Osteoblast (primary cell): Measurements from ENCODE around the gene KIAA1217. TPM values are rescaled to one million over a fixed set of nuclear protein-coding genes. Genes with fewer than 3 reads are reported as not detected.

Experiments used
- DNase-seq: peaks from one replicate; pipeline ENCODE4 v3.0.0; 2011; ENCODE audit warnings: low spot score, mixed read lengths; ENCODE audit not compliant: insufficient read length; ENCODE audit errors: missing footprints
- H2AFZ ChIP-seq: 2 replicates; pipeline ENCODE4 v1.6.0; 2011; ENCODE audit warnings: mild to moderate bottlenecking, low read length
- H3K27ac ChIP-seq: 2 replicates; pipeline ENCODE4 v1.5.1; 2011; ENCODE audit warnings: mild to moderate bottlenecking, low read depth, low read length, moderate library complexity
- H3K27me3 ChIP-seq: 2 replicates; pipeline ENCODE4 v1.6.0; 2012; ENCODE audit warnings: mild to moderate bottlenecking, control low read depth, inconsistent platforms, low read length, moderate library complexity; ENCODE audit not compliant: insufficient read depth
- H3K36me3 ChIP-seq: 2 replicates; pipeline ENCODE4 v1.5.1; 2011; ENCODE audit warnings: mild to moderate bottlenecking, low read length, control low read depth, moderate library complexity; ENCODE audit not compliant: insufficient read depth
- H3K4me1 ChIP-seq: 2 replicates; pipeline ENCODE4 v1.5.1; 2011; ENCODE audit warnings: mild to moderate bottlenecking, low read length, control low read depth, moderate library complexity; ENCODE audit not compliant: insufficient read depth
- H3K4me2 ChIP-seq: 2 replicates; pipeline ENCODE4 v1.6.0; 2011; ENCODE audit warnings: mild to moderate bottlenecking, low read length; ENCODE audit not compliant: insufficient read depth
- H3K4me3 ChIP-seq: fragments of 200-600 bp; sonication (generic); 3 replicates; pipeline ENCODE4 v1.5.1; 2012; ENCODE audit warnings: mild to moderate bottlenecking, low read length, inconsistent platforms; ENCODE audit not compliant: insufficient read depth
- H3K79me2 ChIP-seq: 2 replicates; pipeline ENCODE4 v1.6.0; 2012; ENCODE audit warnings: mild to moderate bottlenecking, low read length, control low read depth, inconsistent platforms; ENCODE audit not compliant: insufficient read depth
- H3K9me3 ChIP-seq: 2 replicates; pipeline ENCODE4 v1.5.1; 2011; ENCODE audit warnings: low read depth, low read length, control low read depth
- H4K20me1 ChIP-seq: 2 replicates; pipeline ENCODE4 v1.6.0; 2012; ENCODE audit warnings: mild to moderate bottlenecking, low read length, control low read depth; ENCODE audit not compliant: insufficient read depth
- total RNA-seq: library from RNA; depleted of rRNA; stranded (reverse); fragments of >200 nt; gene quantifications from 2 replicates; pipeline ENCODE4 v1.2.3, GENCODE V29; 2012
- TF ChIP-seq, protein P1 (sequence below): IDR thresholded peaks from 2 replicates; pipeline ENCODE4 v1.5.1; 2011; ENCODE audit warnings: mild to moderate bottlenecking, low read depth, low read length, moderate library complexity; ENCODE audit errors: extremely low read depth

KIAA1217 gene
- total RNA-seq, 1 donor = 51.0 TPM

DNA sequence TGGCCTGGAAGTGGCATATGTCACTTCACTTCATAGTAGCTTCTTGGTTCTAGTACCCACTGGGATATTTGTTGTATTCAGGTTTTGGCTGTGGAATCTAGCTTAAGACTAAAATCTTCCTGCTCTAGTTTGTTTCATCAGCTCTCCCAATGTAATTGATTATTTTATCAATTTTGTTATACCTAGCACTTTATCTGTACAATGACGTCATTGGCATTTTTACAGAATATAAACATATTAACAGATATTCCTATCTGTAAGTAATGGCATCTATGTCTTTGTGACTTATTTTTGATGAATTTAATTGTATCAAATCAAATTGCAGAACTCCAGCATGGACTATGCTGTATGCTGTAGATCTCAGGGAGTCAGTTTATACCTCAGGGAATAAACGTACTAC is 19.7 kb downstream of the KIAA1217 start:
- Histone ChIP-seq H3K27me3 (no peaks in the 10 kb centered on the region), H3K4me1 (no peaks in the 10 kb centered on the region), H2AFZ (no peak overlapping the region), H3K36me3 (no peaks in the 10 kb centered on the region), H3K27ac (no peak overlapping the region), H3K4me2 (no peak overlapping the region), H3K9me3 (no peaks in the 10 kb centered on the region), H3K4me3 (no peak overlapping the region), H4K20me1 (no peaks in the 10 kb centered on the region), H3K79me2 (no peaks in the 10 kb centered on the region)
- no peak for DNase-seq
- TF ChIP-seq, protein P1, sequence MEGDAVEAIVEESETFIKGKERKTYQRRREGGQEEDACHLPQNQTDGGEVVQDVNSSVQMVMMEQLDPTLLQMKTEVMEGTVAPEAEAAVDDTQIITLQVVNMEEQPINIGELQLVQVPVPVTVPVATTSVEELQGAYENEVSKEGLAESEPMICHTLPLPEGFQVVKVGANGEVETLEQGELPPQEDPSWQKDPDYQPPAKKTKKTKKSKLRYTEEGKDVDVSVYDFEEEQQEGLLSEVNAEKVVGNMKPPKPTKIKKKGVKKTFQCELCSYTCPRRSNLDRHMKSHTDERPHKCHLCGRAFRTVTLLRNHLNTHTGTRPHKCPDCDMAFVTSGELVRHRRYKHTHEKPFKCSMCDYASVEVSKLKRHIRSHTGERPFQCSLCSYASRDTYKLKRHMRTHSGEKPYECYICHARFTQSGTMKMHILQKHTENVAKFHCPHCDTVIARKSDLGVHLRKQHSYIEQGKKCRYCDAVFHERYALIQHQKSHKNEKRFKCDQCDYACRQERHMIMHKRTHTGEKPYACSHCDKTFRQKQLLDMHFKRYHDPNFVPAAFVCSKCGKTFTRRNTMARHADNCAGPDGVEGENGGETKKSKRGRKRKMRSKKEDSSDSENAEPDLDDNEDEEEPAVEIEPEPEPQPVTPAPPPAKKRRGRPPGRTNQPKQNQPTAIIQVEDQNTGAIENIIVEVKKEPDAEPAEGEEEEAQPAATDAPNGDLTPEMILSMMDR = no peak

DNA sequence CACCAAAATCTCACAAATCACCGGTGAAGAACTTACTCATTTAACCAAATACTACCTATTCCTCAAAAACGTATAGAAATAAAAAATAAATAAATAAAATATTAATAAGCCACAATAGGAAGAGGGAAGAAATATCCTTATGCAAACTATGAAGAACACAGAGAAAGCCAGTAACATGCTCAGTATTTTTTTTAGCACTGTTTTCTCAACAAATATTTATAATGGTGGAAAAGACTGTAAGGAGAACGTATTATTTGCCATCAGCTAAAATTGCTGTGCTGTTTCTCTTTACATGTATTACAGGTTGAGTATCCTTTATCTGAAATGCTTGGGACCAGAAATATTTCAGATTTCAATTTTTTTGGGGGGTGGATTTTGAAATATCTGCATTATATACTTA is 21.0 kb downstream of the KIAA1217 start:
- Histone ChIP-seq H3K27ac (no peak overlapping the region), H3K27me3 (no peaks in the 10 kb centered on the region), H3K9me3 (no peaks in the 10 kb centered on the region), H2AFZ (no peak overlapping the region), H3K79me2 (no peaks in the 10 kb centered on the region), H3K4me3 (no peak overlapping the region), H3K4me2 (no peak overlapping the region), H4K20me1 (no peaks in the 10 kb centered on the region), H3K36me3 (no peaks in the 10 kb centered on the region), H3K4me1 (no peaks in the 10 kb centered on the region)
- TF ChIP-seq, protein P1 = no peak
- no peak for DNase-seq

DNA sequence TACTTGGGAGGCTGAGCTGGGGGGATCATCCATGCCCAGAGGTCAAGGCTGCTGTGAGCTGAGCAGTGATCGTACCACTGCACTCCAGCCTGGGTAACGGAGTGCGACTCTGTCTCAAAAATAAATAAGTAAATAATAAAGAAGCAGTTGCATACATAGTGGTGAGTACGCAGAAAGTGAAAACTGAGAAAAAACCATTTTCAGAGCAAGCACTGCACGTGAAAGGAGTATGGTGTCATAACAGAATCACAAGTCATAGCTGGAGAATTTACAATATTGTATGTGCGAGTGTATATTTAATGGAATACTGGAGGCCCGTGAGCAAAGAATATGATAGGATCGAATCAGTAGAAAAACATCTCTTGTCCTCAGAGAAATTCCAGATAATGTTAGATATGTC is 22.3 kb downstream of the KIAA1217 start:
- Histone ChIP-seq H3K36me3 (no peaks in the 10 kb centered on the region), H4K20me1 (no peaks in the 10 kb centered on the region), H2AFZ (no peak overlapping the region), H3K27me3 (no peaks in the 10 kb centered on the region), H3K79me2 (no peaks in the 10 kb centered on the region), H3K4me1 (no peaks in the 10 kb centered on the region), H3K4me3 (no peak overlapping the region), H3K27ac (no peak overlapping the region), H3K4me2 (no peak overlapping the region), H3K9me3 (no peaks in the 10 kb centered on the region)
- DNase-seq = no peak
- TF ChIP-seq, protein P1 = no peak

DNA sequence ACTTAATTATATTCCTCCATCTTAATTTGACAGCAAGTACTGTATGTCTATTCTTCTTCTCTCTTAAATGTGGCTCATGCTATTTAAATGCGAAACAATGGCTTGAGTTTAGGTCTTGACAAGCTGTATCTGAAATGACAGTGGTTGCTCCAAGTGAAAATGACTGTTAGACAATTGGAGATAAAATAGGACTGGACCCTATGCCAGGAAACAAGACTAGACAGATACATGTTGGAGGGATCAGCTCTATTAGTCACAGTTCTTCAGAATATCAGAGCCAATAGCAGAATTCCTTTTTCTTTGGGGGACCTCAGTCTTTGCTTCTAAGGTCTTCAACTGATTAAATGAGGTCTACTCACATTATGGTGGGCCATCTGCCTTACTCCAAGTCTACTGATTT is 25.8 kb downstream of the KIAA1217 start:
- DNase-seq = no peak

More for the DNA sequence above, 25.8 kb downstream of the KIAA1217 start:
- no peaks in the 10 kb centered on the region for H3K9me3 ChIP-seq
- TF ChIP-seq, protein P1 = no peak
- H3K27me3 ChIP-seq = no peaks in the 10 kb centered on the region
- no peak overlapping the region for H2AFZ ChIP-seq
- no peaks in the 10 kb centered on the region for H4K20me1 ChIP-seq
- no peak overlapping the region for H3K4me3 ChIP-seq
- H3K4me1 ChIP-seq = no peaks in the 10 kb centered on the region
- no peaks in the 10 kb centered on the region for H3K36me3 ChIP-seq
- H3K27ac ChIP-seq = no peak overlapping the region
- no peaks in the 10 kb centered on the region for H3K79me2 ChIP-seq
- no peak overlapping the region for H3K4me2 ChIP-seq
